Stimulated activated CD4-positive, alpha-beta T cell treated with anti-CD3 and anti-CD28 coated beads, Interleukin-4, amount 100 ng/mL, for 24 hours (primary cell): ENCODE results near the gene MSRB1.

Source experiments
- DNase-seq: peaks from one replicate; pipeline ENCODE4 v3.0.0-alpha.2; 2020

The MSRB1 gene

GRCh38 chr16:1895949-1896675 is 46.9 kb downstream of the MSRB1 start:
- no peak for DNase-seq

- DNase-seq: no peak
Measured at GRCh38 chr16:1895068-1895467, 47.9 kb downstream of the MSRB1 start.

- DNase-seq: no peak
Measured at GRCh38 chr16:1890708-1891050, 52.3 kb downstream of the MSRB1 start.

- no peak for DNase-seq
Measured at GRCh38 chr16:1890024-1890707, 52.8 kb downstream of the MSRB1 start.
